H9 (cell line): Measurements from ENCODE around the gene RNF220. TPM values are rescaled to one million over a fixed set of nuclear protein-coding genes. Genes with fewer than 3 reads are reported as not detected.

Experiments used
- DNase-seq: peaks from one replicate; pipeline ENCODE4 v3.0.0-alpha.2; 2017
- H2AFZ ChIP-seq: one replicate; pipeline ENCODE4 v1.6.1; 2013; ENCODE audit warnings: mild to moderate bottlenecking, low read length, control low read depth, moderate library complexity
- H2AK5ac ChIP-seq: 2 replicates; pipeline ENCODE4 v1.6.1; 2013; ENCODE audit warnings: low read length, control low read depth, mixed read lengths; ENCODE audit not compliant: insufficient read length
- H2BK120ac ChIP-seq: one replicate; pipeline ENCODE4 v1.6.1; 2013; ENCODE audit warnings: low read depth, mild to moderate bottlenecking, low read length, control low read depth, inconsistent platforms; ENCODE audit not compliant: poor library complexity, severe bottlenecking
- H2BK12ac ChIP-seq: 2 replicates; pipeline ENCODE4 v1.6.1; 2013; ENCODE audit warnings: low read length, control low read depth, mixed read lengths, low read depth; ENCODE audit not compliant: insufficient read length
- H2BK15ac ChIP-seq: 2 replicates; pipeline ENCODE4 v1.6.1; 2013; ENCODE audit warnings: low read depth, low read length, control low read depth
- H2BK20ac ChIP-seq: one replicate; pipeline ENCODE4 v1.6.1; 2013; ENCODE audit warnings: low read depth, mild to moderate bottlenecking, low read length, control low read depth, inconsistent platforms; ENCODE audit not compliant: poor library complexity, severe bottlenecking
- H2BK5ac ChIP-seq: 2 replicates; pipeline ENCODE4 v1.6.1; 2013; ENCODE audit warnings: low read length, control low read depth, mixed read lengths; ENCODE audit not compliant: insufficient read length
- H3K14ac ChIP-seq: 2 replicates; pipeline ENCODE4 v1.6.1; 2013; ENCODE audit warnings: low read length, control low read depth; ENCODE audit not compliant: insufficient read depth
- H3K18ac ChIP-seq: 2 replicates; pipeline ENCODE4 v1.6.1; 2013; ENCODE audit warnings: low read depth, mild to moderate bottlenecking, mixed read lengths, low read length, control low read depth; ENCODE audit not compliant: insufficient read length
- H3K23ac ChIP-seq: 2 replicates; pipeline ENCODE4 v1.6.1; 2013; ENCODE audit warnings: low read length, control low read depth, mixed read lengths, low read depth; ENCODE audit not compliant: insufficient read length
- H3K23me2 ChIP-seq: 2 replicates; pipeline ENCODE4 v1.6.1; 2013; ENCODE audit warnings: low read depth, mild to moderate bottlenecking, mixed read lengths, low read length, control low read depth; ENCODE audit not compliant: insufficient read length, poor library complexity, severe bottlenecking
- H3K27ac ChIP-seq: 2 replicates; pipeline ENCODE4 v1.5.1; 2013; ENCODE audit warnings: low read length, control low read depth, mixed read lengths, low read depth; ENCODE audit not compliant: insufficient read length
- H3K27me3 ChIP-seq: 2 replicates; pipeline ENCODE4 v1.6.1; 2013; ENCODE audit warnings: low read length, control low read depth, inconsistent platforms; ENCODE audit not compliant: insufficient read depth
- H3K4ac ChIP-seq: 2 replicates; pipeline ENCODE4 v1.6.1; 2013; ENCODE audit warnings: low read depth, mild to moderate bottlenecking, control low read depth, inconsistent platforms, low read length, moderate library complexity
- H3K4me1 ChIP-seq: 2 replicates; pipeline ENCODE4 v1.6.1; 2013; ENCODE audit warnings: low read length, control low read depth, inconsistent platforms; ENCODE audit not compliant: insufficient read depth
- H3K4me2 ChIP-seq: 2 replicates; pipeline ENCODE4 v1.6.1; 2013; ENCODE audit warnings: low read length, control low read depth, mixed read lengths; ENCODE audit not compliant: insufficient read length, insufficient read depth
- H3K56ac ChIP-seq: 2 replicates; pipeline ENCODE4 v1.6.1; 2013; ENCODE audit warnings: low read depth, mild to moderate bottlenecking, mixed read lengths, low read length, control low read depth; ENCODE audit not compliant: insufficient read length
- H3K79me1 ChIP-seq: 2 replicates; pipeline ENCODE4 v1.6.1; 2013; ENCODE audit warnings: low read depth, mild to moderate bottlenecking, moderate library complexity, low read length, control low read depth, inconsistent platforms; ENCODE audit not compliant: insufficient read depth, poor library complexity, severe bottlenecking
- H3K79me2 ChIP-seq: 2 replicates; pipeline ENCODE4 v1.6.1; 2013; ENCODE audit warnings: low read length, control low read depth, inconsistent platforms; ENCODE audit not compliant: insufficient read depth
- H3K9ac ChIP-seq: 2 replicates; pipeline ENCODE4 v1.6.1; 2013; ENCODE audit warnings: low read length, control low read depth, mixed read lengths; ENCODE audit not compliant: insufficient read length; ENCODE audit errors: extremely low read depth
- H3K9me3 ChIP-seq: one replicate; pipeline ENCODE4 v1.6.1; 2013; ENCODE audit warnings: low read depth, low read length, inconsistent platforms; ENCODE audit not compliant: control insufficient read depth
- H3T11ph ChIP-seq: one replicate; pipeline ENCODE4 v1.6.1; 2013; ENCODE audit warnings: mild to moderate bottlenecking, low read length, control low read depth, inconsistent platforms
- H4K20me1 ChIP-seq: one replicate; pipeline ENCODE4 v1.6.1; 2013; ENCODE audit not compliant: control insufficient read depth, insufficient read length, insufficient read depth
- H4K5ac ChIP-seq: 2 replicates; pipeline ENCODE4 v1.6.1; 2013; ENCODE audit warnings: low read depth, mild to moderate bottlenecking, mixed read lengths, low read length, control low read depth; ENCODE audit not compliant: insufficient read length
- H4K8ac ChIP-seq: replicated peaks from 2 replicates; pipeline ENCODE4 v1.6.1; 2013; ENCODE audit warnings: low read length, control low read depth, mixed read lengths, low read depth; ENCODE audit not compliant: insufficient read length
- H4K91ac ChIP-seq: 2 replicates; pipeline ENCODE4 v1.6.1; 2013; ENCODE audit warnings: low read depth, mild to moderate bottlenecking, moderate library complexity, mixed read lengths, low read length, control low read depth; ENCODE audit not compliant: insufficient read length
- H3K27ac Mint-ChIP-seq, 3 experiments: 2 replicates in 2 of 3; 3 replicates in 1 of 3; pipeline ENCODE4 v1.8.0; 2020 to 2021; ENCODE audit warnings: mixed read lengths in 3 of 3, mild to moderate bottlenecking in 1 of 3, moderate library complexity in 1 of 3
- H3K27me3 Mint-ChIP-seq: 2 replicates; pipeline ENCODE4 v1.8.0; 2021; ENCODE audit warnings: low read depth, mild to moderate bottlenecking, moderate library complexity, mixed read lengths
- H3K36me3 Mint-ChIP-seq, 3 experiments: 2 replicates in 2 of 3; 3 replicates in 1 of 3; pipeline ENCODE4 v1.8.0; 2020 to 2021; ENCODE audit warnings: low read depth in 3 of 3, mixed read lengths in 3 of 3; ENCODE audit not compliant: insufficient read depth in 1 of 3
- H3K4me1 Mint-ChIP-seq, 2 experiments: 2 replicates each; pipeline ENCODE4 v1.8.0; 2020; ENCODE audit warnings: mixed read lengths in 2 of 2
- H3K4me3 Mint-ChIP-seq, 2 experiments: 2 replicates in 1 of 2; 3 replicates in 1 of 2; pipeline ENCODE4 v1.8.0; 2020 to 2021; ENCODE audit warnings: mild to moderate bottlenecking in 2 of 2, mixed read lengths in 2 of 2, moderate library complexity in 1 of 2
- H3K9me3 Mint-ChIP-seq, 2 experiments: 2 replicates in 1 of 2; 3 replicates in 1 of 2; pipeline ENCODE4 v1.8.0; 2020; ENCODE audit warnings: mild to moderate bottlenecking in 2 of 2, mixed read lengths in 2 of 2, moderate library complexity in 1 of 2
- WGBS: extraction: QIAGEN DNeasy Blood & Tissue Kit; methylation state at CpG from one replicate; pipeline ENCODE4 v1.1.7; 2013; ENCODE audit warnings: missing lambda C conversion rate, low lambda C conversion rate, mixed read lengths; ENCODE audit not compliant: insufficient read length; ENCODE audit errors: extremely low coverage; 5-methylcytosine and 5-hydroxymethylcytosine counted together
- total RNA-seq: library from RNA; stranded (reverse); gene quantifications from 2 replicates; pipeline ENCODE4 v1.2.1, GENCODE V29; 2021
- TF ChIP-seq, protein P1 (sequence below): fragments of 200-600 bp; sonication (generic); conservative IDR thresholded peaks from 3 replicates; pipeline ENCODE4 v1.8.0; 2021; ENCODE audit warnings: antibody characterized with exemption, mild to moderate bottlenecking

Gene RNF220
- total RNA-seq, 1 experiment from 2014 or later, result 109 TPM

DNA sequence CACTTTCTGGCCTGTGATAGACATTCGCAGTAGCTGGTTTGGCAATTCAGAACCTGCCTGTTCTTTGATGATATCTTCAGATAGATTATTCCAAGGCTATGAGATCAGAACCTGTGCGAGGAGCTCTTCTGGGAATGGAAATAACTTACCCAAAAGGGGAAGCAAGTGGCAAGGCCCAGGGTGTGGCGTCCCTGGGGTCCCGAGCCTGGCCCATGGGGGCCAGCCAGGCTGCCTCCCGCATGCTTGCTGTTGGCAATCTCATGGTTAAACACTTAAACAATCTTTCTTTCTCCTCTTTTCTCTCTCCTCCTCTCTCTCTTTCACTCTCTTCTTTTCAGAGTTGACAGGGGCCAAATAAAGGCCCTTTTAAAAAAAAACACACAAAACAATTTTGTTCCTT lies 108.1 kb downstream of the RNF220 start:
- Mint-ChIP-seq H3K27ac (no peak overlapping the region), H3K27me3 (peaks cover 79% of the 10 kb centered on the region), H3K9me3 (no peaks in the 10 kb centered on the region; a peak in 1 of 5 replicates), H3K4me1 (peaks cover 30 to 44% of the 10 kb centered on the region in 2 experiments), H3K4me3 (no peak overlapping the region), H3K36me3 (no peaks in the 10 kb centered on the region)
- Histone ChIP-seq H3K4me1 (peaks cover 6% of the 10 kb centered on the region; the same call in 1 of the 2 replicates), H2AFZ (no peak overlapping the region), H3K27ac (no peak overlapping the region), H3K9ac (no peak overlapping the region), H3K79me1 (no peaks in the 10 kb centered on the region), H3K18ac (no peak overlapping the region), H2BK12ac (no peak overlapping the region), H2BK20ac (no peak overlapping the region), H3K79me2 (no peaks in the 10 kb centered on the region), H2BK120ac (no peak overlapping the region), H3K9me3 (no peaks in the 10 kb centered on the region), H3K23ac (no peak overlapping the region), H3K56ac (no peak overlapping the region), H2BK5ac (no peak overlapping the region), H3K4ac (no peak overlapping the region), H3K23me2 (no peaks in the 10 kb centered on the region), H3K27me3 (no peaks in the 10 kb centered on the region; the same call in 1 of the 2 replicates), H4K5ac (no peak overlapping the region), H4K91ac (no peak overlapping the region), H3K14ac (no peak overlapping the region), H2AK5ac (no peak overlapping the region), H3T11ph (no peak overlapping the region), H3K4me2 (no peak overlapping the region), H4K8ac (no peak overlapping the region), H4K20me1 (no peaks in the 10 kb centered on the region), H2BK15ac (no peak overlapping the region)
- TF ChIP-seq, protein P1, sequence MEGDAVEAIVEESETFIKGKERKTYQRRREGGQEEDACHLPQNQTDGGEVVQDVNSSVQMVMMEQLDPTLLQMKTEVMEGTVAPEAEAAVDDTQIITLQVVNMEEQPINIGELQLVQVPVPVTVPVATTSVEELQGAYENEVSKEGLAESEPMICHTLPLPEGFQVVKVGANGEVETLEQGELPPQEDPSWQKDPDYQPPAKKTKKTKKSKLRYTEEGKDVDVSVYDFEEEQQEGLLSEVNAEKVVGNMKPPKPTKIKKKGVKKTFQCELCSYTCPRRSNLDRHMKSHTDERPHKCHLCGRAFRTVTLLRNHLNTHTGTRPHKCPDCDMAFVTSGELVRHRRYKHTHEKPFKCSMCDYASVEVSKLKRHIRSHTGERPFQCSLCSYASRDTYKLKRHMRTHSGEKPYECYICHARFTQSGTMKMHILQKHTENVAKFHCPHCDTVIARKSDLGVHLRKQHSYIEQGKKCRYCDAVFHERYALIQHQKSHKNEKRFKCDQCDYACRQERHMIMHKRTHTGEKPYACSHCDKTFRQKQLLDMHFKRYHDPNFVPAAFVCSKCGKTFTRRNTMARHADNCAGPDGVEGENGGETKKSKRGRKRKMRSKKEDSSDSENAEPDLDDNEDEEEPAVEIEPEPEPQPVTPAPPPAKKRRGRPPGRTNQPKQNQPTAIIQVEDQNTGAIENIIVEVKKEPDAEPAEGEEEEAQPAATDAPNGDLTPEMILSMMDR, result no peak
- no CpG with 5 or more reads among the region's 5 CpGs for WGBS
- DNase-seq, result no peak
